Heart left ventricle (tissue), 13 donors: ENCODE measurements around the gene GPX5.

Experiments used
- POLR2A ChIP-seq, 2 donors: fragments of 450-650 bp; IDR thresholded peaks; one replicate each; pipeline ENCODE4 v1.6.1; 2017; ENCODE audit warnings: antibody characterized with exemption in 2 of 2, mild to moderate bottlenecking in 2 of 2, moderate library complexity in 2 of 2
- TF ChIP-seq, protein P1 (sequence below), 12 donors: fragments of 200-600 bp; sonication (generic) in 4 of 12; IDR thresholded peaks; one replicate each; pipeline versions ENCODE4 v1.5.0 to v1.8.0; 2018 to 2022; ENCODE audit warnings: antibody characterized with exemption in 12 of 12, mild to moderate bottlenecking in 5 of 12
- donor health status: ischemic (EF 13 %, LVEDD 7.1; RV severe dilation, severe dysfunction).
- donor health status: DM: no; HTN: yes; CAD: no.
- donor health status: DM: no; HTN: no; CAD: no.
- donor health status: ischemic (EF 25% LVEDD 6.9; RV normal size, moderate dysfunction).
- donor health status: ischemic (EF 25% LVEDD 5.7; RV mildly dilated, moderate dysfunction).
- donor health status: ischemic (EF 35%, LVEDD 5.7; RV mildly dilated, moderate dysfunction).
- donor health status: nonischemic (EF 11% LVEDD 7.7; RV severe dilation, severe dysfunction).
- donor health status: DM: yes; HTN: yes; CAD: no.
- donor health status: PGD.
- donor health status: ischemic (EF 29% LVEDD 5.4; RV normal size, mild dysfunction).
- donor health status: nonischemic (EF 23%, LVEDD 6.1; RV moderate dilation, normal function).

DNA sequence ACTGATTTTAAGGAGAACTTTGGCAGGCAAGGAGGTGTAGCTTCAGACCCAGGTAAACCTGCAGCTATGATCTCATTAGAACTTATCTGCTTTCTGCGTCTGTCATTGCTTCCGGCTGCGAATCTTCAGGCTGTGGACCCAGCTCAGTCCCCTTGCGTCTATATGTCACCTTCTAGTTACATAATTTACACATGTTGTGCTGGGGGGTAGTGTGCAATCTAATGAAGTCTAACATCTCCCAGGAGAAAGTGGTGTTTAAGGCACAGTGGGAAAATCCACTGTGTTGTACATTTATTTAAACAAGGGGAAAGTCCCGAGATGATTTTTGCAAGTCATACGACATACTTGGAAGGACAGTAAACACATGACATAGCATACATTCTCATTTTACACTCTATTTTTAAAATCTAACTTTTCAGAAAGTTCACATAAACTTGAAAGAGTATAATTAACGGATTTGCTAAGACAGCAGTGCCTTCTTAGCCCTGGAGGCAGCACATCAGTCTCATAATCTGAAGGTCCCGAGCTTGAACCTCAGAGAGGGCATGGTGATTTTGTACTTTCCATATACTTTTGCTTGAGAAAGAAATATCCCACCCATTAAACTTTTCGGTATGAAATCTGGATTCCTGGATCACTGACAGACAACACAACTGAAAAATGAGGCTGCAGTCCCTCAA lies 45.3 kb upstream of the GPX5 start:
- TF ChIP-seq, protein P1, sequence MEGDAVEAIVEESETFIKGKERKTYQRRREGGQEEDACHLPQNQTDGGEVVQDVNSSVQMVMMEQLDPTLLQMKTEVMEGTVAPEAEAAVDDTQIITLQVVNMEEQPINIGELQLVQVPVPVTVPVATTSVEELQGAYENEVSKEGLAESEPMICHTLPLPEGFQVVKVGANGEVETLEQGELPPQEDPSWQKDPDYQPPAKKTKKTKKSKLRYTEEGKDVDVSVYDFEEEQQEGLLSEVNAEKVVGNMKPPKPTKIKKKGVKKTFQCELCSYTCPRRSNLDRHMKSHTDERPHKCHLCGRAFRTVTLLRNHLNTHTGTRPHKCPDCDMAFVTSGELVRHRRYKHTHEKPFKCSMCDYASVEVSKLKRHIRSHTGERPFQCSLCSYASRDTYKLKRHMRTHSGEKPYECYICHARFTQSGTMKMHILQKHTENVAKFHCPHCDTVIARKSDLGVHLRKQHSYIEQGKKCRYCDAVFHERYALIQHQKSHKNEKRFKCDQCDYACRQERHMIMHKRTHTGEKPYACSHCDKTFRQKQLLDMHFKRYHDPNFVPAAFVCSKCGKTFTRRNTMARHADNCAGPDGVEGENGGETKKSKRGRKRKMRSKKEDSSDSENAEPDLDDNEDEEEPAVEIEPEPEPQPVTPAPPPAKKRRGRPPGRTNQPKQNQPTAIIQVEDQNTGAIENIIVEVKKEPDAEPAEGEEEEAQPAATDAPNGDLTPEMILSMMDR (IDR thresholded peaks at IDR 0.05): no peak
- TF ChIP-seq POLR2A (IDR thresholded peaks at IDR 0.05): no peak
